GM12878 (cell line): ENCODE data around the gene PFKP. TPM values are rescaled to one million over a fixed set of nuclear protein-coding genes. Genes with fewer than 3 reads are reported as not detected.

Source experiments
- ATAC-seq: fragments of 200-7000 bp; cut with Tn5 transposase; 3 replicates; pipeline ENCODE4 v1.9.1; 2020; ENCODE audit warnings: mild to moderate bottlenecking, moderate library complexity
- BruUV-seq: library from RNA; stranded (reverse); fragments of 400-500 nt; replicated peaks from 2 replicates; lab custom pipeline; 2021; lab: Mats Ljungman, UMichigan
- CTCF ChIA-PET: fragments of 300-600 bp; sonication (Branson Sonifier 250); formaldehyde crosslinking; extraction: SDS; loops from one replicate; lab custom pipeline; 2021; ENCODE audit warnings: inconsistent platforms; lab: Yijun Ruan, JAX
- POLR2A ChIA-PET: fragments of 350-600 bp; formaldehyde crosslinking; extraction: SDS; loops from one replicate; lab custom pipeline; 2021; ENCODE audit warnings: inconsistent platforms; lab: Charles Lee
- RAD21 ChIA-PET: fragments of 300-600 bp; sonication (Branson Sonifier 250); formaldehyde crosslinking; loops from one replicate; lab custom pipeline; 2023; ENCODE audit warnings: antibody characterized with exemption; ENCODE audit not compliant: unreplicated experiment; lab: Charles Lee
- SMC1A ChIA-PET: fragments of 300-600 bp; sonication (Branson Sonifier 250); formaldehyde crosslinking; loops from one replicate; lab custom pipeline; 2023; ENCODE audit not compliant: unreplicated experiment, uncharacterized antibody; lab: Charles Lee
- DNase-seq: peaks from one replicate; pipeline ENCODE4 v3.0.0-alpha.2; 2011; ENCODE audit warnings: low read depth, low spot score
- FAIRE-seq: peaks from 3 replicates; lab custom pipeline; 2011; peaks lifted over from hg19 to GRCh38; lab: Jason Lieb, UNC
- H2AFZ ChIP-seq: 2 replicates; pipeline ENCODE4 v1.6.0; 2011; ENCODE audit warnings: low read depth, low read length, control low read depth; ENCODE audit not compliant: control insufficient read depth
- H3K27ac ChIP-seq: 2 replicates; pipeline ENCODE4 v1.5.1; 2011; ENCODE audit warnings: control low read depth; ENCODE audit not compliant: control insufficient read depth, insufficient read depth
- H3K27me3 ChIP-seq, 2 experiments: replicated peaks in 1 of 2; 2 replicates each; pipeline versions ENCODE4 v1.6.0 to v1.6.1; 2011; ENCODE audit warnings: low read length in 1 of 2; ENCODE audit not compliant: control insufficient read depth in 2 of 2, insufficient read depth in 2 of 2
- H3K36me3 ChIP-seq, 2 experiments: 2 replicates each; pipeline ENCODE4 v1.5.1; 2011; ENCODE audit warnings: low read length in 1 of 2; ENCODE audit not compliant: control insufficient read depth in 2 of 2, insufficient read depth in 2 of 2
- H3K4me1 ChIP-seq: 2 replicates; pipeline ENCODE4 v1.6.1; 2011; ENCODE audit warnings: mild to moderate bottlenecking, low read length, moderate library complexity, mixed read lengths; ENCODE audit not compliant: control insufficient read depth, insufficient read depth
- H3K4me2 ChIP-seq: 2 replicates; pipeline ENCODE4 v1.6.0; 2011; ENCODE audit warnings: control low read depth; ENCODE audit not compliant: control insufficient read depth, insufficient read depth
- H3K4me3 ChIP-seq: fragments of 200-600 bp; sonication (generic); 2 replicates; pipeline ENCODE4 v1.5.1; 2016
- H3K79me2 ChIP-seq: 2 replicates; pipeline ENCODE4 v1.6.0; 2011; ENCODE audit warnings: low read length; ENCODE audit not compliant: control insufficient read depth, insufficient read depth
- H3K9ac ChIP-seq: 2 replicates; pipeline ENCODE4 v1.8.0; 2011; ENCODE audit warnings: low read length, control low read depth, mixed read lengths; ENCODE audit not compliant: control insufficient read depth, insufficient read depth
- H3K9me3 ChIP-seq: replicated peaks from 3 replicates; pipeline ENCODE4 v1.5.1; 2011; ENCODE audit warnings: mild to moderate bottlenecking, low read length; ENCODE audit not compliant: control insufficient read depth, insufficient read depth
- H4K20me1 ChIP-seq: 2 replicates; pipeline ENCODE4 v1.6.0; 2011; ENCODE audit not compliant: control insufficient read depth, insufficient read depth
- ASH2L ChIP-seq: fragments of 300-600, 200-600 bp; sonication (generic); IDR thresholded peaks from 2 replicates; pipeline ENCODE4 v1.6.1; 2017; ENCODE audit warnings: low read depth, mild to moderate bottlenecking, borderline replicate concordance
- BACH1 ChIP-seq: fragments of 450-650 bp; IDR thresholded peaks from 2 replicates; pipeline ENCODE4 v1.6.1; 2017; ENCODE audit warnings: mild to moderate bottlenecking, borderline replicate concordance
- BMI1 ChIP-seq: fragments of 450-650 bp; IDR thresholded peaks from 2 replicates; pipeline ENCODE4 v1.6.1; 2016; ENCODE audit warnings: mild to moderate bottlenecking, moderate library complexity, borderline replicate concordance
- DPF2 ChIP-seq: fragments of 450-650 bp; IDR thresholded peaks from 2 replicates; pipeline ENCODE4 v1.6.1; 2017; ENCODE audit warnings: mild to moderate bottlenecking
- NBN ChIP-seq: fragments of 450-650 bp; IDR thresholded peaks from 2 replicates; pipeline ENCODE4 v1.6.1; 2016
- SMAD5 ChIP-seq: IDR thresholded peaks from 2 replicates; pipeline ENCODE4 v1.6.1; 2016; ENCODE audit warnings: antibody characterized with exemption, low read depth
- SP1 ChIP-seq: IDR thresholded peaks from one replicate; pipeline ENCODE4 v1.6.1; 2011; ENCODE audit warnings: low read depth, low read length
- SPI1 ChIP-seq: IDR thresholded peaks from 2 replicates; pipeline ENCODE4 v1.6.1; 2011; ENCODE audit warnings: low read depth, mild to moderate bottlenecking, low read length, moderate library complexity, borderline replicate concordance; ENCODE audit not compliant: insufficient read depth
- ZNF274 ChIP-seq: IDR thresholded peaks from one replicate; pipeline ENCODE4 v1.8.0; 2011; ENCODE audit not compliant: insufficient read length, insufficient read depth
- WGBS: methylation state at CpG from one replicate; pipeline ENCODE4 v1.1.6; 2016; ENCODE audit warnings: low lambda C conversion rate; ENCODE audit not compliant: insufficient replicate concordance, insufficient coverage; ENCODE audit errors: missing lambda C conversion rate; 5-methylcytosine and 5-hydroxymethylcytosine counted together
- in situ Hi-C: fragments of 300-500 bp; cut with MboI; formaldehyde crosslinking; loops from 9 replicates; pipeline ENCODE4 v1.14.3; 2018; ENCODE audit warnings: mixed read lengths
- intact Hi-C: fragments of 100-400 bp; cut with micrococcal nuclease; formaldehyde crosslinking; loops from one replicate; pipeline ENCODE4 v1.14.2; 2022; ENCODE audit not compliant: unreplicated experiment
- polyA plus RNA-seq, 11 experiments: library from polyadenylated mRNA; depleted of rRNA in 4 of 11; unstranded in 6 of 11; stranded (reverse) in 5 of 11; fragments of >200 nt; fragmentation: Nextera tagmentation in 4 of 11; fragmentation: Illumina TruSeq in 1 of 11; extraction: Ambion mirVana in 4 of 11; extraction: Trizol in 1 of 11; gene quantifications; 1 replicate in 1 of 11; 2 replicates in 10 of 11; pipeline versions ENCODE4 v1.2.1 to v1.2.3, GENCODE V29; 2011 to 2016; ENCODE audit warnings: inconsistent platforms in 2 of 11, missing spikeins in 2 of 11, low read depth in 1 of 11
- total RNA-seq, 4 experiments: library from RNA; depleted of rRNA in 3 of 4; stranded (reverse); fragments of >200 nt in 3 of 4; fragmentation: Illumina TruSeq in 1 of 4; extraction: Trizol in 1 of 4; gene quantifications; 2 replicates each; pipeline versions ENCODE4 v1.2.1 to v1.2.3, GENCODE V29; 2013 to 2021
- TF ChIP-seq, protein P1 (sequence below): fragments of 450-650 bp; IDR thresholded peaks from 2 replicates; pipeline ENCODE4 v1.6.1; 2017; ENCODE audit warnings: mild to moderate bottlenecking, moderate library complexity
- TF ChIP-seq, protein P2 (sequence below): fragments of 150-350 bp; IDR thresholded peaks from 2 replicates; pipeline ENCODE4 v1.6.1; 2016; ENCODE audit warnings: low read depth, low read length
- TF ChIP-seq, protein P3 (sequence below): fragments of 450-650 bp; IDR thresholded peaks from 2 replicates; pipeline ENCODE4 v1.6.1; 2016; ENCODE audit warnings: mild to moderate bottlenecking
- TF ChIP-seq, protein P4 (sequence below): fragments of 450-650 bp; IDR thresholded peaks from 2 replicates; pipeline ENCODE4 v1.6.1; 2018; ENCODE audit warnings: mild to moderate bottlenecking, low read depth, moderate library complexity; ENCODE audit not compliant: partially characterized antibody

PFKP gene
- total and polyA plus RNA-seq, 10 of the 15 experiments (the other 5 are each of a cell fraction or from before 2014, with no cell fraction given): 27.0 to 145 (median 95.7) TPM

DNA sequence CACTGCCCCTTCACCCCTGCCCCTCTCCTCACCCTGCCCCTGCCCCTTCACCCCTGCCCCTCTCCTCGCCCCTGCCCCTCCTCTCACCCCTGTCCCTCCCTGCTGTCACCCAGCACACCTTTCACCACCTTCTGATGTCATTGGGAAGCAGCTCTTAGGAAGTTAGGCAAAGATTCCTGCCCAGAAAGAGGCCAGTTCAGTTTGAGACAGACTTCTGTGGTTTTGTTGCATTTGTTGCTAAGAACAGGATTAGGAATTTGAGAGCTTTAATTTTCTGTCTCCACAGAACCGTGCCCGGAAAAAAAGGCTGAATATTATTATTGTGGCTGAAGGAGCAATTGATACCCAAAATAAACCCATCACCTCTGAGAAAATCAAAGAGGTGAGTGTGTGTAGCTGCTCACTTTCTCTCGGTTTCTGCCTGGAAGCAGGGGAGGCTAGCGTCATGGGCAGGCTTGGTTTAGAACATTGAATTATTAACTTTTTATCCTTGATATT is 39.6 kb downstream of the PFKP start:
- WGBS: 98% methylated on average over 4 of the region's 5 CpGs
- no peak overlapping the region for H3K4me3 ChIP-seq
- in situ Hi-C loops: no loop called here
- H3K4me1 ChIP-seq: no peaks in the 10 kb centered on the region
- H3K4me2 ChIP-seq: no peak overlapping the region
- H3K27me3 ChIP-seq: no peaks in the 10 kb centered on the region
- RAD21 ChIA-PET: no interaction called here
- POLR2A ChIA-PET: no interaction called here
- ATAC-seq (no peak), FAIRE-seq (no peak), DNase-seq (no peak)
- H3K27ac ChIP-seq: no peak overlapping the region
- SMC1A ChIA-PET: no interaction called here
- no peak overlapping the region for H3K9ac ChIP-seq
- intact Hi-C loops: no loop called here
- CTCF ChIA-PET: no interaction called here
- H3K9me3 ChIP-seq: no peaks in the 10 kb centered on the region
- no peaks in the 10 kb centered on the region for H3K79me2 ChIP-seq
- no TSS peak for BruUV-seq
- H3K36me3 ChIP-seq: peaks cover 42 to 50% of the 10 kb centered on the region in 2 experiments
- H4K20me1 ChIP-seq: no peaks in the 10 kb centered on the region
- no peak overlapping the region for H2AFZ ChIP-seq
- TF ChIP-seq ASH2L (no peak), ZNF274 (no peak), SPI1 (no peak), NBN (no peak), BACH1 (no peak), BMI1 (no peak), SP1 (no peak), SMAD5 (no peak), DPF2 (no peak)
- TF ChIP-seq, protein P1, sequence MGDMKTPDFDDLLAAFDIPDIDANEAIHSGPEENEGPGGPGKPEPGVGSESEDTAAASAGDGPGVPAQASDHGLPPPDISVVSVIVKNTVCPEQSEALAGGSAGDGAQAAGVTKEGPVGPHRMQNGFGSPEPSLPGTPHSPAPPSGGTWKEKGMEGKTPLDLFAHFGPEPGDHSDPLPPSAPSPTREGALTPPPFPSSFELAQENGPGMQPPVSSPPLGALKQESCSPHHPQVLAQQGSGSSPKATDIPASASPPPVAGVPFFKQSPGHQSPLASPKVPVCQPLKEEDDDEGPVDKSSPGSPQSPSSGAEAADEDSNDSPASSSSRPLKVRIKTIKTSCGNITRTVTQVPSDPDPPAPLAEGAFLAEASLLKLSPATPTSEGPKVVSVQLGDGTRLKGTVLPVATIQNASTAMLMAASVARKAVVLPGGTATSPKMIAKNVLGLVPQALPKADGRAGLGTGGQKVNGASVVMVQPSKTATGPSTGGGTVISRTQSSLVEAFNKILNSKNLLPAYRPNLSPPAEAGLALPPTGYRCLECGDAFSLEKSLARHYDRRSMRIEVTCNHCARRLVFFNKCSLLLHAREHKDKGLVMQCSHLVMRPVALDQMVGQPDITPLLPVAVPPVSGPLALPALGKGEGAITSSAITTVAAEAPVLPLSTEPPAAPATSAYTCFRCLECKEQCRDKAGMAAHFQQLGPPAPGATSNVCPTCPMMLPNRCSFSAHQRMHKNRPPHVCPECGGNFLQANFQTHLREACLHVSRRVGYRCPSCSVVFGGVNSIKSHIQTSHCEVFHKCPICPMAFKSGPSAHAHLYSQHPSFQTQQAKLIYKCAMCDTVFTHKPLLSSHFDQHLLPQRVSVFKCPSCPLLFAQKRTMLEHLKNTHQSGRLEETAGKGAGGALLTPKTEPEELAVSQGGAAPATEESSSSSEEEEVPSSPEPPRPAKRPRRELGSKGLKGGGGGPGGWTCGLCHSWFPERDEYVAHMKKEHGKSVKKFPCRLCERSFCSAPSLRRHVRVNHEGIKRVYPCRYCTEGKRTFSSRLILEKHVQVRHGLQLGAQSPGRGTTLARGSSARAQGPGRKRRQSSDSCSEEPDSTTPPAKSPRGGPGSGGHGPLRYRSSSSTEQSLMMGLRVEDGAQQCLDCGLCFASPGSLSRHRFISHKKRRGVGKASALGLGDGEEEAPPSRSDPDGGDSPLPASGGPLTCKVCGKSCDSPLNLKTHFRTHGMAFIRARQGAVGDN: no peak
- TF ChIP-seq, protein P2, sequence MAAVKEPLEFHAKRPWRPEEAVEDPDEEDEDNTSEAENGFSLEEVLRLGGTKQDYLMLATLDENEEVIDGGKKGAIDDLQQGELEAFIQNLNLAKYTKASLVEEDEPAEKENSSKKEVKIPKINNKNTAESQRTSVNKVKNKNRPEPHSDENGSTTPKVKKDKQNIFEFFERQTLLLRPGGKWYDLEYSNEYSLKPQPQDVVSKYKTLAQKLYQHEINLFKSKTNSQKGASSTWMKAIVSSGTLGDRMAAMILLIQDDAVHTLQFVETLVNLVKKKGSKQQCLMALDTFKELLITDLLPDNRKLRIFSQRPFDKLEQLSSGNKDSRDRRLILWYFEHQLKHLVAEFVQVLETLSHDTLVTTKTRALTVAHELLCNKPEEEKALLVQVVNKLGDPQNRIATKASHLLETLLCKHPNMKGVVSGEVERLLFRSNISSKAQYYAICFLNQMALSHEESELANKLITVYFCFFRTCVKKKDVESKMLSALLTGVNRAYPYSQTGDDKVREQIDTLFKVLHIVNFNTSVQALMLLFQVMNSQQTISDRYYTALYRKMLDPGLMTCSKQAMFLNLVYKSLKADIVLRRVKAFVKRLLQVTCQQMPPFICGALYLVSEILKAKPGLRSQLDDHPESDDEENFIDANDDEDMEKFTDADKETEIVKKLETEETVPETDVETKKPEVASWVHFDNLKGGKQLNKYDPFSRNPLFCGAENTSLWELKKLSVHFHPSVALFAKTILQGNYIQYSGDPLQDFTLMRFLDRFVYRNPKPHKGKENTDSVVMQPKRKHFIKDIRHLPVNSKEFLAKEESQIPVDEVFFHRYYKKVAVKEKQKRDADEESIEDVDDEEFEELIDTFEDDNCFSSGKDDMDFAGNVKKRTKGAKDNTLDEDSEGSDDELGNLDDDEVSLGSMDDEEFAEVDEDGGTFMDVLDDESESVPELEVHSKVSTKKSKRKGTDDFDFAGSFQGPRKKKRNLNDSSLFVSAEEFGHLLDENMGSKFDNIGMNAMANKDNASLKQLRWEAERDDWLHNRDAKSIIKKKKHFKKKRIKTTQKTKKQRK: no peak
- TF ChIP-seq, protein P3, sequence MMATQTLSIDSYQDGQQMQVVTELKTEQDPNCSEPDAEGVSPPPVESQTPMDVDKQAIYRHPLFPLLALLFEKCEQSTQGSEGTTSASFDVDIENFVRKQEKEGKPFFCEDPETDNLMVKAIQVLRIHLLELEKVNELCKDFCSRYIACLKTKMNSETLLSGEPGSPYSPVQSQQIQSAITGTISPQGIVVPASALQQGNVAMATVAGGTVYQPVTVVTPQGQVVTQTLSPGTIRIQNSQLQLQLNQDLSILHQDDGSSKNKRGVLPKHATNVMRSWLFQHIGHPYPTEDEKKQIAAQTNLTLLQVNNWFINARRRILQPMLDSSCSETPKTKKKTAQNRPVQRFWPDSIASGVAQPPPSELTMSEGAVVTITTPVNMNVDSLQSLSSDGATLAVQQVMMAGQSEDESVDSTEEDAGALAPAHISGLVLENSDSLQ: no peak
- TF ChIP-seq, protein P4, sequence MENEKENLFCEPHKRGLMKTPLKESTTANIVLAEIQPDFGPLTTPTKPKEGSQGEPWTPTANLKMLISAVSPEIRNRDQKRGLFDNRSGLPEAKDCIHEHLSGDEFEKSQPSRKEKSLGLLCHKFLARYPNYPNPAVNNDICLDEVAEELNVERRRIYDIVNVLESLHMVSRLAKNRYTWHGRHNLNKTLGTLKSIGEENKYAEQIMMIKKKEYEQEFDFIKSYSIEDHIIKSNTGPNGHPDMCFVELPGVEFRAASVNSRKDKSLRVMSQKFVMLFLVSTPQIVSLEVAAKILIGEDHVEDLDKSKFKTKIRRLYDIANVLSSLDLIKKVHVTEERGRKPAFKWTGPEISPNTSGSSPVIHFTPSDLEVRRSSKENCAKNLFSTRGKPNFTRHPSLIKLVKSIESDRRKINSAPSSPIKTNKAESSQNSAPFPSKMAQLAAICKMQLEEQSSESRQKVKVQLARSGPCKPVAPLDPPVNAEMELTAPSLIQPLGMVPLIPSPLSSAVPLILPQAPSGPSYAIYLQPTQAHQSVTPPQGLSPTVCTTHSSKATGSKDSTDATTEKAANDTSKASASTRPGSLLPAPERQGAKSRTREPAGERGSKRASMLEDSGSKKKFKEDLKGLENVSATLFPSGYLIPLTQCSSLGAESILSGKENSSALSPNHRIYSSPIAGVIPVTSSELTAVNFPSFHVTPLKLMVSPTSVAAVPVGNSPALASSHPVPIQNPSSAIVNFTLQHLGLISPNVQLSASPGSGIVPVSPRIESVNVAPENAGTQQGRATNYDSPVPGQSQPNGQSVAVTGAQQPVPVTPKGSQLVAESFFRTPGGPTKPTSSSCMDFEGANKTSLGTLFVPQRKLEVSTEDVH: no peak
